CD4-positive, alpha-beta T cell treated with Interleukin-12 subunit alpha and Interleukin-12 subunit beta, for 1 hour (primary cell): ENCODE results near the gene KRTAP10-5.
"Not testable (repeated sequence)": the region's sequence is repeated elsewhere in the genome, so short reads cannot be mapped to it uniquely, and the experiment has no call there.

ENCODE experiments used
- DNase-seq: peaks from one replicate; pipeline ENCODE4 v3.0.0-alpha.2; 2020

The KRTAP10-5 gene

DNA sequence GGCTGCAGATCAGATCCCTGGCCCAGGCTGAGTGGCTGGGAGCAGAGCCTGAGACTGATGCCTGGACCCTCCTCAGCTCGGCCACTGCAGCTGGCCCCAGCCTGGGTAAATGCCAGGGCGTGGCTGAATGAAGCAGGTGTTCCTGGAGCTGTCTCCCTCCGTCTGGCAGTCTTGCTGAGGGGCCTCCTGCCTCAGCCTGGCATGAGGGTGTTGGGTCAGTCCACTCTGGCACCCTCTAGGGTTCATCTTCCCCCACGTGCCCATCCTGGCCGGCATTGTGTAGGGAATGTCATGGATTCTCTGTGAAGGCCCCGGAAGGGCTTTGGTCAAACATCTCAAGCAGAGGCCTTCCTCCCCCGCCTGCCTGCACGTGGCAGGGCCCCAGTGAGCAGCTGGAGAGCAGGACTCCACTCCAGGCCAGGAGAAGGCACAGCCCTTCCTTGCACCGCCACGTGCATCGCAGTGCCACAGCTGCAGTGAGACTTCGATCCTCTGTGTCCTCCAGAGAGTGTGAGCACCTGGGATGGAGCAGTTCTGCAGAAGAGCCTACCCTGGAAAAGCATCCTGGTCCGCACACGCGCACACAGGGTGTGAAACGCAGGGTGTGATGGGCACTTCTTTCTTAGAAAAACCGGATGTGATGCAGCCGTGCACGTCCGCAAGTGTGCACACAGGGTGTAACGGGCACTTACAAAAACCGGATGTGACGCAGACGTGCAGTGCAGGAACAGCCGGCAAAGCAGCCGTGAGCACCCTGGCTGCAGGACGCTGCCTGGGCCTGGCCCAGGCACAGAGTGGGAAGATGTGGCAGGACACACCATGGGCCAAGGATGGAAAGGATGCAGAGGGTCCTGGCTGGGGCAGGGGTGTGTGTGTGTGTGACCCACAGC lies 11.5 kb downstream of the KRTAP10-5 start:
- DNase-seq: no peak

DNA sequence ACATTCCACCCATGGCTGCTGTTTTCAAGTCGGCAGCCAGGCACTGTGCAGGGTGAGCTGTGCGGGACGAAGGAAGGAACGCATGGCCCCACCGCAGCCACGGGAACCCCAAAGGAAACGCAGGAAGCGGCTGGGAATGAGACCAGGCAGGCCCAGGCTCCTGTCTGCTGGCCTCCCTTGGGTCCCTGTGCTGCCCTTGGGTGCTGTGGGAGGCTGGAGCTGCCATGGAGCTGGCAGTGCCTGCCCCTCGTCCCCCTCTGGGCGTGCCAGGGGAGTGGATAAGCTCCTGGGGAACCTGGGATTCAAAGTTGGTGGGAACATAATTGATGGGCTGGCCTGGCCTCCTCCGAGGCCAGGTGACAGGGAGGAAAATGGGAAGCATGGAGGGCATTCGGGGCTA lies 12.1 kb downstream of the KRTAP10-5 start:
- no peak for DNase-seq

DNA sequence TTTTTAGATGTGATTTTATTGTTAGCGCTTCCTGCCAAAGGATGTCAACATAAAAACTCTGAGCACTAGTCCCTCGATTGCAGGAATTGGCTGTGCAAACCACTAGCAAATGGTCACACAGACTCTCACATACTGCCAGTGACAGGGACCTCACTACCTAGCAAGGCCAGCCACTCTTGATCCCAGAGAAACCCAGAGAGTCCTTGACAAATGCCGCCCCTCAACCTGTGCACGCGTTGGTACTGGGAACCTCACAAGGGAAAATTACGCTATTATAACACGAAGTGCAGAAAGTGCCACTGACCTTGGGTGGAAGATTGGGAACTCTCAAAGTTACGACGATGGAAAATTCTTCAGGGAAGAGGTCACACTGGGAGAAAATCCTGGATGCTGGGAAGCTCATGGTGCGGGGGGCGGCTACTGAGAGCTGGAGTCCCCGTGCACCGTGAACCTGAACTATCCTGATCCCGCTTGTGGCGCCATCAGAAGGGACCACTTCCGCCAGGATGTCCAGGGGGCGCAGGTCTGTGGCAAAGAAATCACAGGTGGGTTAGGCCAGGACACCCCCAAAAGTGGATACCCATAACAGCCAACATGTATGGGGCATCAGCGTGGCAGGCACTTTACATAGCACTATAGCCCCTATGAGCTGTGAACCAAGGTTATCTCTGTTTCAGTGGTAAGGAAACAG lies 12.8 kb downstream of the KRTAP10-5 start:
- no peak for DNase-seq

- DNase-seq: no peak
These were observed 14.0 kb downstream of the KRTAP10-5 start for GRCh38 chr21:44566403-44566802.

GRCh38 chr21:44564886-44565598 lies 15.4 kb downstream of the KRTAP10-5 start:
- DNase-seq: no peak

GRCh38 chr21:44564099-44564498 lies 16.3 kb downstream of the KRTAP10-5 start:
- no peak for DNase-seq

GRCh38 chr21:44558695-44559094 lies 21.7 kb downstream of the KRTAP10-5 start, which contains the start of gene KRTAP10-3:
Gene KRTAP10-3 (minus strand): TSS chr21:44558795. CDS start chr21:44558715, 80 bp downstream.
- DNase-seq: no peak

- not testable (repeated sequence) for DNase-seq
These were observed 22.1 kb downstream of the KRTAP10-5 start for GRCh38 chr21:44558329-44558675.

- no peak for DNase-seq
These were observed 22.7 kb downstream of the KRTAP10-5 start for GRCh38 chr21:44557491-44558328.

GRCh38 chr21:44556879-44557278 lies 23.5 kb downstream of the KRTAP10-5 start:
- DNase-seq: no peak

DNA sequence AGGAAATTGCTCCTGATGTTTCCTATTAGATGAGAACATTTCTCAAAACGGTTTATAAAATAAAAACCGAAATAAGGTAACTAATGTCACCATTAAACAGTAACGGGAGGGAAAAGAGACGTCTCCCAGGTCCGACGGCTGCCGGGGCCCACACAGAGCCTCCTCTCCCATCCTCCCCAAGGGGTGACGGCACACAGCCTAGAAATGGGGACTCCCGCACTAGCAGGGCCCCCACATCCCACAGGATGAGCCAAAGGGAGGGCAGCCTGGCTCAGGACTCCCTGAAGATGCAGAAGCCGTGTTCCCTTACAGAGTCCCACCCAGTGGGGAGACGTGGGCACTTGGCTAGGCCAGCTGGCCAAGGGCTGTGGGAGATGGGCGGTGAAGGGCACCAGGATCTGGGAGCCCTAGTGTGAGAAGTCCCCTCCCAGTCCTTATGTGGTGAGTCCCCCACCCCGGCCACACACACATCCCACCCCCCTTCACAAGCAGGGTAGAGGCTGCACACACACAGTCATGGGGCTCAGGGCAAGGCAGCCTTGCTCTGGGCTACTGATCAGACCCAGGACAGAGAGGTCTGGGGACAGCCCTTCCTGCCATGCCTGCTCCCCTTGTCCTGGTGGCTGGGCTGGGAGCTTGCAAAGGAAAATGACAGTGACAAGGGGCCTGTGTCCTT lies 25.1 kb downstream of the KRTAP10-5 start:
- no peak for DNase-seq

DNA sequence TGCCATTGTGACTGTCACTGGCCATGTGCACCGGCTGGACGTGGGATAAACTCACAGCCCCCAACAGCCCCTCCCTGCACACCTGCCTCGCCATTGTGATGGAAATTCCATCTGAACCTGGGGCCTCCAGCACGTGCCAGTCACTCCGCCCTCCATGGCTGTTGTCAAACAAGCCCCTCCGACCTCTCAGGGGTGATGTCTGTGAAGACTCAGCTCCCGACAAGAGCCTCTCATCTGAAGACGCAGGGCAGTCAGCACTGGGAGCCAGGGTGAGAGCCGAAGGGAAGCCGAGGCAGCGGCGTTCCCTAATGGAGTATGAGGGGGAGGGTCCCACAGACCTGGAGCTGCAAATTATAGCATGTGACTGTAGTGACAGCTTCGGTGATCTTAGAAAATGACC lies 27.7 kb downstream of the KRTAP10-5 start:
- DNase-seq: no peak

DNA sequence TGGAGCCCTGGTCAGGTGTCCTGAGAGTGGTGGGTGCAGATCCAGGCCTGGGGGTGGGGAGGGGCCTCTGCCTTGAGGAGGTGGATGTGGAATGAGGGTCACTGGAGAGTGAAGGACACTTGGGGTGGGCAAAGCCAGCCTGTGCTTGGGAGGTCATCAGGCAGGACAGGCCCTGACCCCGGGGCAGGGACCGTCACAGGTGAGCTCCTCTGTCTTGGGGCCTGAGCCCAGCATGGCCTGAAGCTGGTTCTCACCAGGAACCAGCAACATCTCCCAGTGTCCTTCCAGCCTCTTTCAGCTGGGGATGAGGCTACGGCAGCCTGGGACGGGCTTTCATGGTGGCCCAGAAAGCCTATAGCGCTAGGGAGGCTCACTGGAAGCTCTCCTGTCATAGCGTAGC lies 28.3 kb downstream of the KRTAP10-5 start:
- no peak for DNase-seq

DNA sequence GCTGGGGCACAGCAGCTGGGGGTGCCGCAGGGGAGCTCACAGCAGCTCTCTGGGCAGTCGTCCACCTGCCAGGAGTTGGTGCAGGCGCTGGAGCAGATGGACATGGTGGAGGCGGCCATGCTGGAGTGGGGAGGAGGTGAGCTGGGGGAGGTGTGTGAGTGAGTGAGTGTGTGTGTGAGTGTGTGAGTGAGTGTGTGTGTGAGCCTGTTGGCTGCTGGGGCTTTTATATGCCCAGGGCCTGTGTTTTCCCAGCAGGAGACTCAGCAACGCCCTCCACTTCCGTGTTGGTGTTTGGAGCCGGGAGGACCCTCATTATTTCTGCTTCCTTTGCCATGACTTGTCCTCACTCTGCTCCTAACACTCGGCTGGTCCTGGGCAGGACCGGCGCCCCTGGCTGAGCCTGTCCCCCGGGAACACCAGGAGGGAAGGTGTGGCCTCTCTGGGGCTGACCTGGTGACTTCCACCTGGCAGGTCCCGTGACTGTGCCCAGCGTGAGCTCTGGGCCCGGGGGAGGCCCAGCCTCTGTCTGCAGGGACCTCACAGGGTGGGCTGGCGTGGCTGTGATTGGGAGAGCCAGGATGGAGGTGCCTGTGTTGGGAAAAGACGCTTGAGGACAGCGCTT lies 29.0 kb downstream of the KRTAP10-5 start, which contains the start of gene KRTAP10-2:
Gene KRTAP10-2, minus strand, starts transcription at position 166 of the 622 bp plus-strand sequence. Its CDS starts 47 bp downstream, at position 119.
- DNase-seq: no peak

DNA sequence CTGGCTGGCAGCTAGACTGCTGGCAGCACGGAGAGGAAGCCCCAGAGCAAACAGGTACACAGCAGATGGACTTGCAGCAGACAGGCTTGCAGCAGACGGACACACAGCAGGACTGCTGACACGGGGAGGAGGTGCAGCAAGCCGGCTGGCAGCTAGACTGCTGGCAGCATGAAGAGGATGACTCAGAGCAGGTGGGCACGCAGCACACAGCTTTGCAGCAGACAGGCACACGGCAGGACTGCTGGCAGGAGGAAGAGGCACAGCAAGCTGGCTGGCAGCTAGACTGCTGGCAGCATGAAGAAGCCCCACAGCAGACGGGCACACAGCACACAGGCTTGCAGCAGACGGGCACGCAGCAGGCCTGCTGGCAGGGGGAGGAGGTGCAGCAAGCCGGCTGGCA lies 29.6 kb downstream of the KRTAP10-5 start:
- DNase-seq: no peak

DNA sequence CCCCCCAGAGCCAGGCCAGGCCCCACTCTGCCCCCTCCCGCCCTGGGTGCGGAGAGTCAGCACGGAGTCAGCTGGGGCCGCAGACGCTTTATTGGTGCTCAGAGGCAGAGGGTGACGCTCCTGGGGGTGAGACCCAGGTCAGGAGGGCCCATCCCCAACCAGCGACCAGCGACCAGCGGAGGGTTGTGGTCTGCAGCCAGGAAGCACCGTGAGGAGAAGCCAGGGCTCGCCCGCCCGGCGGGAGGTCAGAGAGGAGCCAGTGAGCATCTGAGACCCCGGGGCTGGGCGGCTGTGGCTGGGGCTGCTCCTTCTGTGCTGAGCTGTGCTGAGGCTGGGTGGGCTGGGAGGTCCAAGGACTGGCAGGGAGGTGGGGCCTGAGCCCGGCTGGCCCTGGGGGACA lies 30.1 kb downstream of the KRTAP10-5 start:
- DNase-seq: not testable (repeated sequence)

- DNase-seq: no peak
These were observed 30.7 kb downstream of the KRTAP10-5 start for GRCh38 chr21:44549525-44550211.

DNA sequence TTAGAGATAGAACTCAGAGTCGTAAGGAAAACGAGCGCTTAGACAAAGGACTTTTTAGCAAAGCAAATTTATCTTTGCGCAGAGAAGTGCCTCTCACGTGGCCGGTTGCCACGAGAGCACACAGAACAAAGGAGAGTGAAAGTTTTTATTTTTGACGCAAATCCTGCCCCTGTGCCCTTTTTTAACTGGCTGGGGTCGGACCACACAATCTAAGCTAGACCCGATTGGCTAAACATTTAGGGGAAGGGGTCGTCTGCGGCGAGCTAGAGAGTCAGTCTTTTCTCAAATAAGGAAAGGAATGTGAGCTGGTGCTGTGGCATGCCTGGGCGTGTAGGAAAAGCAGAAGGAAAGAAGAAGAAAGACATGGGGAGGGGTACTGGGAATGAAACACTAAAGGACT lies 31.5 kb downstream of the KRTAP10-5 start:
- no peak for DNase-seq

DNA sequence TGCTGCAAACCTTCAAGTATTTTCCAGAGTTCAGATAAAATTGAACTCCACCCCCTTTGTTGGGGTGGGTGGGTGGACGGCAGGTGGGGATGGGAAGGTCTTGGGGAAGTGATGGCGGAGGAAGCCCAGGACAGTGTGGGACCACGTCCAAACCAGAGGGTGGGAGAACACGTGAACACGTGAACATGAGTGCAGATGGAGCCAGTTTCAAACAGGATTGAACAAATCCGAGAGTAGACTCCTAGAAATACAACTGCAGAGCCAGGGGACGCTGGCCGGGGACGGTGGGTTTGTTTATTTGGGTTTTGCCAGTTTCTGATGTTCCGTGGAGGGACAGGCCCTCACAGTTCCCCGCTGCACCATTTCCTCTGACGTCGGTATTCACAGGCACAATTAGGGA lies 32.0 kb downstream of the KRTAP10-5 start:
- DNase-seq: no peak

DNA sequence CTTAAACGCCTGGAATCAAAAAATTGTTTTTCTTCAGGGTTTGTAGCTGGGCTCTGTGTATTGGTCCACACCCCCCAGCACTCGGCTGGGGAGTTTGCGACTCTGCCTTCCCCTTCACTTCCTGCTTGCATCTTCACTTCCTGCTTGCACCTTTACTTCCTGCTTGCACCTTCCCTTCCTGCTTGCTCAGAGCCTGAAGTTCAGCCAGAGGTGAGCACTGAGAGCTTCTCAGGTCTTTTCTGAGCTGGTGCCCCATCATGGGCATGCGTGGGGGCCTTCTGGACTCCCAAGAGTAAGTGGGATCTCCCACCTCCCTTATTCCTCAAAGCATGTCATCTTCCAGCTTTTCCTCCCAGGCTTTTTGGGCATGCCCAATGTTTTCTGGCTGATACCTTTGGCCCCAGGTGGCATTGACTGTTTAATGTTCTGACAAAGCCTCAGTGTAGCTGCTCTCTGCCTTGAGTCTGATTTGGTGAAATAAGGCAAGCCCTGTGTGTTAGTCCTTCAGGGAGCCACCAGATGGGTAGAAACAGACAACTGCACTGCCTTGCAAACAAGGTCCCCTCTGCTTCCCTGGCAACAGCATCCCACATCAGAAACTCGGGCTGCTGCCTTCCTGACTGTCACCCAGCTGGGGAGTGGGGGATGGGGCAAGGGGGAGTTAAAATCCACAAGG lies 32.6 kb downstream of the KRTAP10-5 start:
- DNase-seq: peak; percentile 54
